Stimulated activated CD4-positive, alpha-beta T cell treated with anti-CD3 and anti-CD28 coated beads, Interleukin-1b, Interleukin-23, amount 100 ng/mL, for 4 hours (primary cell): ENCODE data around the gene PTPRCAP.
"Not testable (repeated sequence)": the region's sequence is repeated elsewhere in the genome, so short reads cannot be mapped to it uniquely, and the experiment has no call there.

Source experiments
- DNase-seq, 2 donors: peaks; one replicate each; pipeline ENCODE4 v3.0.0-alpha.2; 2020; ENCODE audit warnings: low read depth in 2 of 2

Gene PTPRCAP

GRCh38 chr11:67409261-67409666 lies 28.2 kb downstream of the PTPRCAP start:
- no peak for DNase-seq

DNA sequence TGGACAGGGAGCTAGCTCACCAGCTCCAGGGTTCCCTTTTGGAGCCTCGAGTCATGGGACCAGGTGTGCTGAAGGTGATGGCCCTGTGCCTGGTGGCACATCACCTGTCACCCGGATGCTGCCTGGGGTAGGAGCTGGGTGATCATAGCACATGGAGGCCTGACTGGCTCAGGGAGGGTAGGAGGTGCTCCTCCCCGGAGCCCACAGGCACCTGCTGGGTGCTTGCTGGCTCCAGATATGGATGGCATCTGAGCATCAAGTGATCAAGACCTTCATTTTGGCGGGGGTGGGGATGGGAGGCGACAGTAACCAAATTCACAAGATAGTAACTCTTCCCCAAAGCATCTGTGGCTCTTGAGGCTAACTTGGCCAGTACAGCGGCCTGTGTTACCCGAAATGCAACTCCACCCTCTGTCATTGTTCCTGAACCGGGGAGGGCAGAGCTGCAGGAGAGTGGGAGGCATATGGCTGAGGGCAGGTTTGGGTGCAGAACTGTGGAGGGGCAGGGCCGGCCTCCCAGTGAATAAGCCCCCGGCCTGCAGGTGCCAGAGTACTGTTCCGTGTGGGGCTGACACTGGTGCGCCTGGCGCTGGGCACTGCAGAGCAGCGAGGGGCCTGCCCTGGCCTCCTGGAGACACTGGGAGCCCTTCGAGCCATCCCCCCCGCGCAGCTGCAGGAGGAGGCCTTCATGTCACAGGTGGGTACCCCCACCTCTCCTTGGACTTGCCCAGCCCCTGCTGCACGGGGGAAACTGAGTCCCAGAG lies 28.9 kb downstream of the PTPRCAP start:
- DNase-seq: no peak

DNA sequence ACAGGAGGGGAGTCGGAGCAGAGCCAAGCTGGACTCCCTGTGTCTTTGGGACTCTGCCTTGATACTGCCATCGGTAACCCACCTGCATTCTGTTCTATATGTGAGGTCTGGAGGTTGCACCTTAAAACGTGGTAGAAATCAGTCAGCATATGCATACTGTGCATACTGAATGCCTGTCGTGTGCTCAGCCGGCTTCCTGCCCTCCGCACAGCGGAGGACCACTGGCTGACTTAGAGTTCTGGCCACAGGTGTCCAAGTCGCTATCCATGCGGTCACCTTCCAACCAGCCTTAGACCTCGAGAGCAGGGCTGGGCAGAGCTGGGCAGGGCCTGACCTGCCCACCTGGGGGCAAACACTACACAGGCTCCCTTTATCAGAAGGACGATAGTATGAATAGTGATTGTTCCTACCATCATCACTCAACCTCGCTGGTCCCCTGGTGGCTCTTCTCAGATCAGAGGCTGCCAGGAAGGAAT lies 29.8 kb downstream of the PTPRCAP start:
- DNase-seq: no peak

DNA sequence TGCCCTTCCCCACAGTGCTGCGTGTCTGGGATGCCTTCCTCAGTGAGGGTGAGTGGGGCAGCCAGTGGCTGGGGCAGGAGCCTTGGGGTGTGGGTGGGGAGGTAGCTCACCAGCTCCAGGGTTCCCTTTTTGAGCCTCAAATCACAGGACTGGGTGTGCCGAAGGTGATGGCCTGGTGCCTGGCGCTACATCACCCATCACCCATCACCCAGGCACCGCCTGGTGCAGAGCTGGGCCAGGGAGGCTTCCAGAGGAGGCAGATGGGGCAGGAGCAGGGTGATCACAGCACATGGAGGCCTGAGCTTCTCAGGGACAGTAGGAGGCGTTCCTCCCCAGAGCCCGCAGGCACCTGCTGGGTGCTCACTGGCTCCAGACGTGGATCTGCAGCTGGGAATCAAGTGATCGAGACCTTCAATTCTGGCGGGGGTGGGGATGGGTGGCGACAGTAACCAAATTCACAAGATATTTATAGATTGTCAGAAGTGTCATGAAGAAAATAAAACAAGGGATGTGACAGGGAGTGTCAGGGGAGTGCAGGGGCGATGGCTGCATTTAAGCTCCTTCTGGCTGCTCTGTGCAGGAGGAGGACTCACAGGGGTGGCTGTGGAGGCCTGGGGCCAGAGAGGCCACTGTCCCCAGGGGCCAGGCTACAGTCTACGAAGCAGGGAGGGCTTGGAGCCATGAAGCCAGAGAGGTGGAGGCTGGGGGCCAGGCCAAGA lies 30.4 kb downstream of the PTPRCAP start:
- no peak for DNase-seq

DNA sequence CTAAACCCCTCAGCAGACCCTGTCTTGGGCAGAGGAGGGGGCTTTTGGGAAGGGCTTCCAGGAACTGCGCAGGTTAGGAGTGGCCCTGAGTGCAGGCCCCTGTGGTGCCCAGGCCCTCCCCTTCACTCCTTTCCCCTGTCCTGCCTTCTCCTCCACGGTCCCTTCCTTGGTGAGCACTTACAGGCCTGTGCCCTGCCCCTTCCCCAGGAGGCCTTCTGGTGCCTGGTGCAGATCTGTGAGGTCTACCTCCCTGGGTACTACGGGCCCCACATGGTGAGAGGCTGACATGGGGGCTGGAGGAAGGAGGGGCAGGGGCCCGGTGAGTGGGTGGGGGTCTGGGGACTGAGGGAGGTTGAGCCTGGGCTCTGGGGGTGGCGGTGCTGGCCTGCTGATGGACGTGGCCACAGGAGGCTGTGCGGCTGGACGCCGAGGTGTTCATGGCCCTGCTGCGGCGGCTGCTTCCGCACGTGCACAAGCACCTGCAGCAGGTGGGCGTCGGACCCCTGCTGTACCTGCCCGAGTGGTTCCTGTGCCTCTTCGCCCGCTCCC lies 31.0 kb downstream of the PTPRCAP start:
- no peak for DNase-seq

DNA sequence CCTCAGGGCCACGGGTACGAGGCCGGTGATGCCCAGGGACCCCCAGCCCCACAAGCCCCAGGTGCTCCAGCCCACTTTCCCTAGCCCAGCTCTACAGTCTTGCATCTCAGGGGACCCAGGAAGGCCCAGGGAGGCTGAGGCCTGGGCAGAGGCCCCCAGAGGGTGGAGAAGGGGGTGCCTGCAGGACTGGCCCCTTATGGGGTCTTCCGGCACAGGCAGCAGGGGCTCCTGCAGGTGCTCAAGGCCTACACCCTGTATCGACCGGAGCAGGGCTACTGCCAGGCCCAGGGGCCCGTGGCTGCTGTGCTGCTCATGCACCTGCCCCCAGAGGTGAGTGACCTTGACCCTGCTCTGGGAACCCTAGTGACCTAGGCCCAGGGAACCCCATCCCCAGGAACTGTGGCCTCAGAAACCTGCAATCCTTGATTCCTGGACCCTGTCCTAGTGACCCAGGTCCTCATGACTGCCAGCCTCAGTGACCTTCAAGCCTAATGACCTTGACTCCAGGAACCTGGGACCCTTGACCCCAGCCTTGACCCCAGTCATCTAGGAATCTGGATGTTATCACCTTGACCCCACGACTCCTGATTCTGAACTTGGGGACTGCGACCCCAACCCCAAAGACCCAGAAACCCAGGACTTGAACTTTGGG lies 31.7 kb downstream of the PTPRCAP start:
- no peak for DNase-seq

DNA sequence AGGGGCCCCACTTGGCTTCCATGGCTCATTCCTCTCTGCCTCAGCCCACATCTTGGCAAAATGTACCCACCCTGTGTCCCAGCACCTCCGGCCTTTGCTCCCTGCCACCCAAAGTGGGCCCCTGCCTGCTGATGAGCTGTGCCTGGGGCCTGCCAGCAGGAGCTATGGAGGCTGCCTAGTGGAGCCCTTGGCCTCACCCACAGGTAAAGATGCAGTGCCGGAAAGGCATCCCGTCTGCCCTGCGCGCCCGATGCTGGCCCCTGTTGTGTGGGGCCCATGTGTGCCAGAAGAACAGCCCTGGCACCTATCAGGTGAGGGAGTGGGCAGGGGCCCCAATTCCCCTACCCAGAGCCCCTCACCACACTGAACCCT lies 32.3 kb downstream of the PTPRCAP start:
- no peak for DNase-seq

DNA sequence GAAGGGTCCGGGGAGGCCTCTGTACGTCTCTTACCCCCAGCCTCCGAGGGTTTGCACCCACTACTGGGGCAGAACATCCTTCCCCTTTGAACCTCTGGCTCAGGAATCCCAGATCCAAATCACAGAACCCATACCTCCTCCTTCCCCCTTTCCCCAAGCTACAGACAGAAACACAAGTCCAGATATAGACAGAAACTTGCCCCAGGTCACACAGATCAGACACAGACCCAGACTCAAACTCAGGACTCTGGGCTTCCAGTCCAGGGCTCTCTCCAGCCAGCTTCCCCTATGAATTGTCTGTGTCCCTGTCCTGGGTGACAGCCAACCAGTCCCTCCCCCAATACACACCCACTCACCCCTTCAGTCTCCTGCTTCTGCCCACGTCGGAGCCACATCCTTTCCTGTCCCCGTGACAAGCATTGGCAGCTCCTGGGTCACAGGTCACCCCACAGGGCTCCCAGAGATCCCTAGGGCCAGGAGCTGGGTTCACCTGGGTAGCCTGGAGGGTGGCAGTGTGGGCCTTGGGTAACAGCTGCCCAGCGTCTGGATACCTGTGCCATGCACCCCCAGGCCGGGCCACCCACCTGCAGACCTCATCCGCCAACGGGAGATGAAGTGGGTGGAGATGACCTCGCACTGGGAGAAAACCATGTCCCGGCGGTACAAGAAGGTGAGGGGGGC lies 32.8 kb downstream of the PTPRCAP start:
- DNase-seq: peak in 1 of 2 donors; percentile 44

DNA sequence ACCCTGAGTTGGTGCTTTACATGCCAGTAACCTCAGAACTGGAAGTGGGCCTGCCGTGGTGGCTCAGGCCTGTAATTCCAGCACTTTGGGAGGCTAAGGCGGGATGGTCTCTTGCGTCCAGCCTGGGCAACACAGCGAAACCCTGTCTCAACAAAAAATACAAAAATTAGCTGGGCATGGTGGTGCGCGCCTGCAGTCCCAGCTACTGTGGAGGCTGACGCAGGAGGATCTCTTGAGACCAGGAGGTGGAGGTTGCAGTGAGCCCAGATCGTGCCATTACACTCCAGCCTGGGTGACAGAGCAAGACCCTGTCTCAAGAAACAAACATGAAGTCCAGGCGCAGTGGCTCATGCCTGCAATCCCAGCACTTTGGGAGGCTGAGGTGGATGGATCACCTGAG lies 34.4 kb downstream of the PTPRCAP start:
- not testable (repeated sequence) for DNase-seq

- DNase-seq: not testable (repeated sequence)
These were observed 35.2 kb downstream of the PTPRCAP start for GRCh38 chr11:67402192-67402839.

- peak; percentile 92 to 94 for DNase-seq
These were observed 35.8 kb downstream of the PTPRCAP start, which contains the start of gene PPP1CA for GRCh38 chr11:67401495-67402191. PPP1CA (minus strand) TSS chr11:67401858; CDS start chr11:67401782, 76 bp downstream.

DNA sequence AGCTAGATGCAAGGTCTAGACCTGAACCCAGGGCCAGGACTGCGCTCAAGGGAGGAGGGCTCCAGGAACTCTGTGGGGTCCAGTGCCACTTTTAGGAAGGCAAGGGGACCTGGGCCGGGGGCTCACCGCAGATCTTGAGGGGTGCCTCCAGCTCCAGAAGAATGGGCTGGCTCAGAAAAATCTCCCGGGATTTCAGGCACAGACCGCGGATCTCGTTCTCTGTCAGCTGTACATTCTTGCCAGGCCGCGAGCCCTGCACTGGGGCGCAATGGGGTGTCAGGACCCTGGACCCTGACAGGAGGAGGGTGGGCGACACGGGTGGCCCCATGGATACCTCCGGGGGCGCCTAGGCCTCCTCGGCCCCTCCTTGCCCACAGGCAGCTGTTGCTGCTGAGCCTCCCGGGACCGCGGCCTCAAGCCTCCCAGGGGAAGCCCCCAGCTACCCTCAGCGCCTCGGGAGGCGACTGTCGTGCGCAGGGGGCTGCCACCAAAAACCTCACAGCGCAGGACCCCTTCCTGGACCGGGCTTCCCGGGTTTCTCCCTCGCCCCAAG lies 36.5 kb downstream of the PTPRCAP start:
- no peak for DNase-seq

DNA sequence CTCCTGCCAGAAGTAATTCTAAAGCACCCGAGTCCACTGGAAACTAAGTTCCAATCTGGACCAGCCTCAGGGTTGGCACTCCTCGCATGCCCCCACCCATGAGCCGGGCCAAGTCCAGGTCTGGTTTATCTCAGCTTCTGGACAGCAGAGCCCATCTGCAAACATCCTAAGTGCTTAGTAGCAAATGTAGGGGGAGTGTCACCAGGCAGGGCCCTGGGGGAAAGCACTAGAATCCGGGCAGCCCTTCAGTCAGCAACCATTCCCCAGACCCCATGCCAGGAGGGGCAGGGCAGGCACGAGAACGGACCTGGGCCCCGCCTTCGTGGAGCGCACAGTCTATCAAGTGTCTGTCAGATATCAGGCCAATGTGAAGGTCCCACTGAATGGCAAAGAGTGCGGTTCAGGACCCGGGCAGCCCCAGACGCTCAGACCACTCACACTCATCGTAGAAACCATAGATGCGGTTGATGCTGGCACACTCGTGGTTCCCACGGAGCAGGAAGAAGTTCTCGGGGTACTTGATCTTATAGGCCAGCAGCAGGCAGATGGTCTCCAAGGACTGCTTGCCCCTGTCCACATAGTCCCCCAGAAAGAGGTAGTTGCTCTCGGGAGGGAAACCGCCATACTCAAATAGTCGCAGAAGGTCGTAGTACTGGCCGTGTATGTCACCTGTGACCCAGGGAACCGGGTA lies 37.1 kb downstream of the PTPRCAP start:
- no peak for DNase-seq

GRCh38 chr11:67398661-67399563 lies 38.6 kb downstream of the PTPRCAP start:
- no peak for DNase-seq

- no peak for DNase-seq
These were observed 39.4 kb downstream of the PTPRCAP start for GRCh38 chr11:67397986-67398660.

DNA sequence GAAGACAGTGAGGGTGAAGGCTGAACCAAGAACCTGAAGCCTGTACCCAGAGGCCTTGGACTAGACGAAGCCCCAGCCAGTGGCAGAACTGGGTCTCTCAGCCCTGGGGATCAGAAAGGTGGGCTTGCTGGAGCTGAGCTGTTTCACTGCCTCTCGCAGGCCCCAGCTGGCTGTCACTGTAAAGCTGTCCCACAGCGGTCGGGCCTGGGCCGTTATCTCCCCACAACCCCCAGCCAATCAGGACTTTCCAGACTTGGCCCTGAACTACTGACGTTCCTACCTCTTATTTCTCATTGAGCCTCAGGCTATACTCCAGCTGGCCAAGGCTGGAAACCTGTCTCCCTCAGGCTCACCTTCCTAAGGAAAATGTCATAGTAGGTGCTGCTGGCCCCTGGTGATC lies 39.9 kb downstream of the PTPRCAP start:
- no peak for DNase-seq

DNA sequence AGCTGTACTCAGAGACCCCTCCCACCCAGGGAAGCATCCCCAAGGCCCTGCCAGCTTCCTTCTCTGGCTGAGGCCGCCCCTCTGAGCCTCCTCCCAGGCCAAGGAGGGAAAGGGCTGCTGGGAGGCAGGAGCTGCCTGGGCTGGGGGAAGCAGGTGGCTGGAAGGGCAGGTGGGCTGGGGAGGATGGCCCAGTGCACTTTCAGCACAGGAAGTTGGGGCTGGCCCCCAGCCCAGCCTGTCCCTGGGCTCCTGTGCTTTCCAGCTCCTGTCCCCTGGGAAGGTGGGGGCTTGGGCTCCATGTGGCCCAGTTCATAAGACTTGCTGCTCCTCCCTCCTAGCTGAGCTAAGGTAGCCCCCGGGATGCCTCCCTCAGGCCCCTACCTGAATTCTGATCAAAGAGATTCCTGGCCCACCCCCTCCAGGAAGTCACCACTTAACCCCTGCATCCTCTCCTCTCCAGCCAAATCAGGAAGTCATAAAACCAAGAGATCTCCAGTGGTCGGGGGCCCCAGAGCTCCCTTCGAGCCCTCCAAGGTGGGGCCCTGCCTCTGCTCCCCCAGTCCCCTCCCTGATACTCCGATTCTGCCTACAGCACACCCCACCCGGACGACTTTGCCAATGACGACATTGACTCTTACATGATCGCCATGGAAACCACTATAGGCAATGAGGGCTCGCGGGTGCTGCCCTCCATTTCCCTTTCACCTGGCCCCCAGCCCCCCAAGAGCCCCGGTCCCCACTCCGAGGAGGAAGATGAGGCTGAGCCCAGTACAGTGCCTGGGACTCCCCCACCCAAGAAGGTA lies 40.7 kb downstream of the PTPRCAP start:
- no peak for DNase-seq
